ENCODE data around the gene EFTUD2.

Gene EFTUD2

GRCh38 chr17:44820631-44821212, 78.5 kb downstream of the EFTUD2 start (continued):
- no peak for TF ChIP-seq ZNF600 (tag by site-specific recombination; IDR thresholded peaks at IDR 0.05)
- TF ChIP-seq ZNF121 (tag by site-specific recombination; IDR thresholded peaks at IDR 0.05): no peak
- peak; percentile 89 for TF ChIP-seq OVOL3 (tag by site-specific recombination; IDR thresholded peaks at IDR 0.05)
- no peak for TF ChIP-seq ZNF610 (tag by site-specific recombination; IDR thresholded peaks at IDR 0.05; ENCODE audit: borderline replicate concordance)
- TF ChIP-seq ZNF211 (tag by site-specific recombination; IDR thresholded peaks at IDR 0.05; ENCODE audit: low read depth): no peak
- TF ChIP-seq ZNF501 (tag by site-specific recombination; IDR thresholded peaks at IDR 0.05): peak; percentile 88
- TF ChIP-seq ZBTB8A (tag by site-specific recombination; IDR thresholded peaks at IDR 0.05): peak; percentile 26; the same call in 1 of the 2 replicates
- TF ChIP-seq, protein P1, sequence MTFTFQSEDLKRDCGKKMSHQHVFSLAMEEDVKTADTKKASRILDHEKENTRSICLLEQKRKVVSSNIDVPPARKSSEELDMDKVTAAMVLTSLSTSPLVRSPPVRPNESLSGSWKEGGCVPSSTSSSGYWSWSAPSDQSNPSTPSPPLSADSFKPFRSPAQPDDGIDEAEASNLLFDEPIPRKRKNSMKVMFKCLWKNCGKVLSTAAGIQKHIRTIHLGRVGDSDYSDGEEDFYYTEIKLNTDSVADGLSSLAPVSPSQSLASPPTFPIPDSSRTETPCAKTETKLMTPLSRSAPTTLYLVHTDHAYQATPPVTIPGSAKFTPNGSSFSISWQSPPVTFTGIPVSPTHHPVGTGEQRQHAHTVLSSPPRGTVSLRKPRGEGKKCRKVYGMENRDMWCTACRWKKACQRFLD (tag by site-specific recombination; IDR thresholded peaks at IDR 0.05): no peak
- no peak for TF ChIP-seq YY2 (tag by site-specific recombination; IDR thresholded peaks at IDR 0.05)
- no peak for TF ChIP-seq ZNF133 (tag by site-specific recombination; IDR thresholded peaks at IDR 0.05)
- peak; percentile 90 for TF ChIP-seq ZSCAN30 (tag by site-specific recombination; IDR thresholded peaks at IDR 0.05)
- no peak for TF ChIP-seq ZNF292 (tag by site-specific recombination; IDR thresholded peaks at IDR 0.05; ENCODE audit: borderline replicate concordance, low read depth)
- TF ChIP-seq OSR2 (tag by site-specific recombination; IDR thresholded peaks at IDR 0.05): peak; percentile 100
- peak; percentile 69; the same call in 1 of the 2 replicates for TF ChIP-seq ZBTB1 (tag by site-specific recombination; IDR thresholded peaks at IDR 0.05)
- no peak for TF ChIP-seq ZNF677 (tag by site-specific recombination; IDR thresholded peaks at IDR 0.05)
- TF ChIP-seq ZBTB6 (tag by site-specific recombination; IDR thresholded peaks at IDR 0.05): peak; percentile 4; the same call in 1 of the 2 replicates
- no peak for TF ChIP-seq ZBTB48 (tag by site-specific recombination; IDR thresholded peaks at IDR 0.05)
- TF ChIP-seq ZNF112 (tag by site-specific recombination; IDR thresholded peaks at IDR 0.05): no peak
- TF ChIP-seq KLF8 (tag by site-specific recombination; IDR thresholded peaks at IDR 0.05): peak; percentile 81
- no peak for TF ChIP-seq ZBTB10 (tag by site-specific recombination; IDR thresholded peaks at IDR 0.05)
- TF ChIP-seq ZNF548 (tag by site-specific recombination; IDR thresholded peaks at IDR 0.05): no peak
- TF ChIP-seq ZNF324 (tag by site-specific recombination; IDR thresholded peaks at IDR 0.05): peak; percentile 95
- no peak for TF ChIP-seq ZNF221 (tag by site-specific recombination; IDR thresholded peaks at IDR 0.05; ENCODE audit: borderline replicate concordance)
- TF ChIP-seq ZIC2 (tag by site-specific recombination; IDR thresholded peaks at IDR 0.05): no peak
- no peak for TF ChIP-seq ZBTB7A (tag by site-specific recombination; IDR thresholded peaks at IDR 0.05; ENCODE audit: low read depth)
- no peak for TF ChIP-seq ZNF266 (tag by site-specific recombination; IDR thresholded peaks at IDR 0.05; ENCODE audit: low read depth)
- TF ChIP-seq HOXC10 (CRISPR knock-in tag; IDR thresholded peaks at IDR 0.05): no peak
- no peak for TF ChIP-seq ZNF561 (tag by site-specific recombination; IDR thresholded peaks at IDR 0.05; ENCODE audit: borderline replicate concordance)
- peak; percentile 75 for TF ChIP-seq PRDM1 (tag by site-specific recombination; IDR thresholded peaks at IDR 0.05)
- TF ChIP-seq ZNF843 (tag by site-specific recombination; IDR thresholded peaks at IDR 0.05): peak; percentile 97
- no peak for TF ChIP-seq ZNF23 (tag by site-specific recombination; IDR thresholded peaks at IDR 0.05; ENCODE audit: borderline replicate concordance)
- peak; percentile 85 for TF ChIP-seq KLF10 (tag by site-specific recombination; IDR thresholded peaks at IDR 0.05)
- no peak for TF ChIP-seq ZNF585B (tag by site-specific recombination; IDR thresholded peaks at IDR 0.05)
- peak; percentile 95 for TF ChIP-seq ZNF629 (tag by site-specific recombination; IDR thresholded peaks at IDR 0.05)
- TF ChIP-seq ZNF354C (tag by site-specific recombination; IDR thresholded peaks at IDR 0.05; ENCODE audit: borderline replicate concordance, low read depth): no peak
- peak; percentile 99 for TF ChIP-seq INSM2 (tag by site-specific recombination; IDR thresholded peaks at IDR 0.05)
- TF ChIP-seq ZNF341 (tag by site-specific recombination; IDR thresholded peaks at IDR 0.05; ENCODE audit: low read depth): no peak
- TF ChIP-seq ZNF791 (tag by site-specific recombination; IDR thresholded peaks at IDR 0.05): no peak

Data from HEK293 (cell line).